NCI-H524 treated with DMSO at 0.1 percent for 48 hours (cell line): ENCODE measurements around the gene BCOR.

Source experiments
- DNase-seq: peaks from one replicate; lab custom pipeline; 2025; lab: John Stamatoyannopoulos, UW

Gene BCOR

DNA sequence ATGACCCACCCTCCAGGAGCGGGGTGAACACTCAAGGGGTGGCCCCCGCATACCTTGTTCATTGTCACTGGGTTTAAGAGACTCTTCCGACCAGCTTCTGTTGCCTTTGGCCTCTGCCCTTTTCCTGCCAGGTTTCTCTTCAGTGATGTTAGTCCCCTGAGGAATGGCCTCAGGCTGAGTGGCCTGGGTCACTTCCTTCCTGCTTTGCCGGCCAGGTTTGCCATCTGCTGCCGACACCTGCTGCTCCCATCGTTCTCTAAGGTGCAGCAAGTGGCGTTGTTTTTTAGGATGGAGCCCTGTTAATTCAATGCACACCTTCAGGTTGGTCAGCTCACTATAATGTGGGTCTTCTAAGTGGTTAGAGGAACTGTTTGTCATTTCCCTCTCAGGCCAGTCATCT lies 34.2 kb downstream of the BCOR start:
- DNase-seq: no peak

DNA sequence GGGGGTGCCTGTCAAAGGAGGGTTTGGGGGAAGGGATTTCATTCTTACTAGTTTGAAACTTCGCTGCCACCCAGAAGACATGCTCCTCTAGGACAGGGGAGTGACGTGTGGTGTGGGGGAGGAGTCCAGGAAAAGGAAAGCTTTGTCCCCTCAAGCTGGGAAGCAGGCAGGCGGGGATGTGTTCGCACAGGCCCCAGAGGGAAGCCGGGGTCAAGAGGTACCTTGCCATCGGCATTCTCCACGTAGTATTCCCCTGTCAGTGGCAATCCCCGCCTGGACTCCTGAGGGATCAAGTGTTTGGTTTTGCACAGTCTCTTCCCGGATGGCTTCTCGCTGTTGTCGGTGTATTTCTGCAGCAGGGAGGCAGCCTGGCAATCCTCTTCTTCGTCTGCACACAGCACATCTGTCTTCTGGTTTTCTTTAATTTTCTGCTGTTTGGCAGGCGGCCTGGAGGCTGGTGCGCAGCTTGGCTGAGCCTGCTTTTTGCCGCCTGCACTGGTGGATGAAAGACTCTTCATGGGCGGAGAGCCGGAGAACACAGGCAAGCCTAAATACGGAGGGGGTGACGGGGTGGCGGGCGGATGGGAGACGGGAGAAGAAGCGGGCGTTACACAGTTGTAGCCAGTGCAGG lies 35.1 kb downstream of the BCOR start:
- no peak for DNase-seq

DNA sequence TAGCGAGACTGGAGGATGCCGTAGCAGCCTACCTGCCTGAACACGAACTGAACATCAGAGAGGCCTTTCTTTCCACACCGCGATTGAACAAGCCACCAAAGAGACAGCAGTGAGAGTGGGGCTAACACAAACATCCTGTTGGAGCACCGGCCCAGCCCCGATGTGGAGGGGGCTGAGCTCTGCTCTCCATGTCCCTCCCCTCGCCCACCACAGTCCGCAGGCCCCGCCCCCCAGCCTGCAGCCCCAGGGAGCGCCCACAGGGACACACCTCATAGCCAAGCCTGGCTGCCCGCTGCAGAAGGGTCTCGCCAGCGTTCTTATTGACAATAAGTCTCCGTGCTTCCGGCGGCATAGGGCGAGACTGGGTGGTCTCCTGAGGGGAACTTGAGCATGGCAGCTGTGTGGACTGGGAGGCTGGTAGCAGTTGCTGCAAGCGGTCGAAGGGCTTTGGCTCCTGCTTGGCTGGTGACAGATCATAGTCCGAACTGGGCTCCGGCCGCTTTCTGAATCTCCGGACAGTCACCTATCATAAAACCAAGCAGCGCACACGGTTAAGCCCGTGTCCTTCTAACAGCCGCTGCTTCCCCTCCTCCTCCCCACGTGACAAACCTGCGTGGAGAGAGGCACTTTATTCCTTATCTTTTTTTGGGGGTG lies 35.8 kb downstream of the BCOR start:
- no peak for DNase-seq

DNA sequence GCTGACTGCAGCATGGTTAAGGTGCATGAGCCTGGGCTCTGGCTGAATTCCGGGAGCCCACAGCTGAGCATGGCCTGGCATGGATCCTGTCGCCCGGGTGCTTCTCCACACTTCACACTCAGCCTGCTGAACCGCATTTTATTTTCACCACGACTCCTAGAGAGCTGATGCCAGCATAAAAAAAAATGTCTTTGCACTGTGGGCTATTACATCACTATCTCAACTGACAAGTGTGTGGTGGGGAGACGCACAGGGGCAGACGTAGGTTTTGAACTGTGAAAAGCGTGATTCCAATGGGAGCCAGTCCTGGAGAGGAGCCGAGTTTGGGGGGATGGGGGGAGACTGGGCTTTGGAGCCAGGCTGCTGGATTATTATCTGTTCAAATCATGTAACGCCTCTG lies 36.8 kb downstream of the BCOR start:
- no peak for DNase-seq

DNA sequence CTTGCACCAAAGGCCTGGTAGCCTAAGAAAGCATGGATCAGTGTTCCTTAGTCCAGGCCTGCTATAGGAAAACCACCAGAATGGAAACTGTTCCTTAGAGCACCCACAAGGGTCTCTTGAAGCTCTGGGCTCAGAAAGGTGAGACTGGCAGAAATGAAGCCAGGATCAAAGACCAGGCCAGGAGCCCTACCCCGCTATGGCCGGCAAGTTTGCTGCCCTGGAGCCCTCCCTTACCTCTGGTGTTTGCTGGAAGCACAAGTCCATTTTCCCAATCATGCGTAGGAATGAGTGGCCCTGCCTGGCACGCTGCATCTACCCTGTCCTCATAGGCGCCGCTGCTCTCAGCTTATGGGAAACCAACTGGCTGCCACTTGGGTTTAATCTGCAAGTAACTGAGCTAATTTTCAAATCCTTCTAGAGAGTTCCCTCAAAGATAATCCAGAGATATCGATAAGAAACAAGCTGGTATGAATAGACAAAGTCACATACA lies 37.4 kb downstream of the BCOR start:
- no peak for DNase-seq

DNA sequence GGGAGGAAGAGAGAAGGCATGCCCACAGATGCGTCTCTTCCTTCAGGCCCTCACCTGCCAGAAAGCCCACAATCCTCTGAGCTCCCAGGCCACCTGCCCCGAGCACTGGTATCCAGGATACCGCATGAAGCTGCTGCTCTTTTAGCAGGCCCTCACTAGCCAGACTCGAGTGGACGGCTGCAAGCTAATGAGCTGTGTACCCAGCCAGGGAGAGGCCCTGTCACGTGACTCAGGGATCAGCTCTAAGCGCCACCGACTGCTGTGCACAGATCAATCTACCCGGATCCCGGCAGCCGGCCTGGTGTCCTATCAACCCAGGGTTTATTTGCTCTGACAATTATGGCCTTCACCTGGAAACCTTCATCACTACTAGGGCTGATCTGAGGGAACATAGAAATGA lies 39.0 kb downstream of the BCOR start:
- DNase-seq: no peak

DNA sequence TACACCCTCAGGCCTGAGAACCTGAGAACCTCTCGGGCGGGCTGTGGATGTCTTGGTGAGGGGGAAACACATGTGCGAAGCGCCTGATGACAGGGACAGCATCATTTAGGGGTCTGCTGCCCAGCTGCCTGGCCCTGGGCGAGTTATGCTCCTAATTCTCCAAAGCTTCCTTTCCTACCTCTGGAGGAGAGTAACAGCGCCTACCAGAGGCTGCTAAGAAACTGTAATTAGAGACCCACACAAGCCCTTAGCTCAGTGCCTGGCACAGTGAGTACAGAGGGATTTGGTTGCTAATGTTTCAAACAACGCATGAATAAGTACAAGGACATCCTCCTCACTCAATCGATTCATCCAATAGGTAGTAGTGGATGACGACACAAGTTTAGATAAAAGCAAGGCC lies 40.4 kb downstream of the BCOR start:
- no peak for DNase-seq

DNA sequence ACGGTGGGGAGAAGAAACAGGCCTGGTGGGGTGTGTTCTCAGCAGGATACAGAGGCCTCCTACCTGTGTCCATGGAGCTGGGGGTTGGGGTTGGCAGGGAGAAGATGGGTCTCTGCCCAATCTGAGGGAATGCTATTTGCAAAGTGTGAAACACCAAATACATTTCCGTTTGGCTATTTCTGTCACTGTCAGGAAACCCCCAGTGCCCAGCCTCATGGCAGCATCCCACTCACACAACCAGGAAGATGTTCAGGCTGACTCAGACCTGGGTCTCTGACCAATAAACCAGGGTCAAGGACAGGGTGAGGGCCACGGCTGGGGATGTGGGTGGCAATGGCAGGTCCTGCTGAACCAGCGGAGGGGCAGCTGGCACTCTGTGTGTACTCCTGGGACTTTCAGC lies 41.3 kb downstream of the BCOR start:
- no peak for DNase-seq

DNA sequence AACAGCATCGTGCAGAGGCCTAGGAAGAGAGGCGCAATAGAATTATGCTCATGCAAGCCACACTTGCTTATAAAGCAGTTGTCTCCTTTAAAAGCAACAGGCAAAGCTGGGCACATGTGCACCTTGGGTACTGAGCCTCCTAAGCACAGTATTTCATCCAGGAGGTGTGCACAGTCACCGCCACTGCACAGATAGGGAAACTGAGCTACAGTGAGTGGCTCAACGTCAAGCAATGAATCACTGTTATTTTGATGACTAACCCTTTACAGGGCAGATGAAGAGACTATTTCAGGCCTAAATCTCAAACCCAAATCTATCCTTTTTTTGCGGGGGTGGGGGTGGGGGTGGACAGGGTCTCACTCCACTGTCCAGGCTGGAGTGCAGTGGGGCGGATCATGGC lies 42.3 kb downstream of the BCOR start:
- DNase-seq: no peak

DNA sequence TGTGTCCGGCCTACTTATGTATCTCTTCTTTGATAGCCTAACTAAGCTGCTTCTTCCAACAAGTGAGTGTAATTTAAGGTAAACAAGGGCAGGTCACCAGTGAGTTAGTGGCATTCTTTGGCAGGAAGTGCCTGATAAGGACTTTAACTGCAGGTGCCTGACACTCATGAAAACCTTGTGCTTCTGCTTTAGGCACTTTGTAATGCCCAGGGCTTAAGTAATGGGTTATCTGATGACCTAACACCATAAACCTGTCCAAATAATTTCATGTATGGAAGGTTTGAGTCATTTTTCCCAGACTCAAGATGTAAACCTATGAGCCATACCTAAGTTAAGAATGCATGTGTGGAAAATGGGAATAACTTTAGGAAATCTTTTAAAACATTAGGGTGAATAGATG lies 43.0 kb downstream of the BCOR start:
- no peak for DNase-seq

DNA sequence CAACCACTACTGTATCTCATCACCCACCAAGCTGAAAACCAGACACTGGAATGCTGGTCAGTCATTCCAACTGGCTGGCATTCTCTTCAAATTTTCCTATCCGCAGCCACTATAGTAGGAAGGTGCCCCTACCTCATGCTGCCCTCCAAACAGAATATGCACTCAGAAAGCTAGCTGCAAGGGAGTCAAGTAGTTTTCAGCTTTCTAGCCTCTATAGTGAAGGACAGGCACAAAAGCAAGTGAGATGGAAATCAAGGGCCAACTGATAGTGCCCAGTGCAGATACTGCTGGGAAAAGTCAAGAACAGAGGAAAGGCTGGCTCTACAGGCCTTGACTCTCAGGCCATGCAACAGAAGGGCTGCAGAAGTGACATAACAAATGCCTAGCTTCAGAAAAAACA lies 47.2 kb downstream of the BCOR start:
- DNase-seq: no peak

DNA sequence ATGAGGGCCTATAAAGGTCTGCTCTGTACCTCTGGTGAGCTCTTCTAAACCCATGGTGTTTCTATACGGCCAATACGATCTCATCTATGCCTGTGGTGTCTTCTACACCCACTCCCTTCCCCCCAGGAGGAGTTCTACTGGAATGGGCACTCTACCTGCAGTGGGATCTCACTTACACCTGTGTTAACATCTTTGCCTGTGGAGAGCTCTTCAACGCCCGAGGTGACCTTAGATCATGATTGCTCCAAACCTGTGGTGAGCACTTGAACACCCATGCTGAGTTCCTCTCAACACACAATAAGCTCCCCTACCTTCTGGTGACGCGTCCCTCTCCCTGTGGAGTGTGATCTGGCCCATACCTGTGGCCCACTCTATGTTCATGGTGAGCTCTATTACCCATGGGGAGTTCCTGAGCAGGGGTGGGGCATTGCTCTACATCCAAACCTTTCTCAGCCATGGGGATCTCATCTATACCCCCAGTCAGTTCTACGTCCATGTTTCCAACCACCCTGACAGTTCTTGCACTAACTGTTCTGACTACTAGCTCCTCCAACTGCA lies 48.6 kb downstream of the BCOR start:
- DNase-seq: no peak

DNA sequence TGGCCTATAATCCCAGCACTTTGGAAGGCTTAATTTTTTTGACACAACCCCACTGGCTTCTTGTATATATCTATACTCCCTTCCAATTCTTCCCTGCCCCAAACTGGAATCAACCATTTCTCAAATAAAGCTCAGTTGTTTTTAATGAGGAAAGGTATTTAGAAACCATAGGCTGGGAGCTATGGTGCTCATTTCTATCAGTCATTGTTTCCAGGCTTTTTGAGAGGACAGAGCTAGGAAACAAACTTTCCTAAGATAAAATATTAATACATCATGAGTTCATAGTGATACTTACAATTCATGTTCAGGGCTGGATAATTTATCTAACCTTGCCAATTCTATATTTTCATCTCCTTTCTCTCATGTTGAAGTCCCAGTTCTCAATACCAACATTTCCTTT lies 50.3 kb downstream of the BCOR start:
- DNase-seq: no peak

DNA sequence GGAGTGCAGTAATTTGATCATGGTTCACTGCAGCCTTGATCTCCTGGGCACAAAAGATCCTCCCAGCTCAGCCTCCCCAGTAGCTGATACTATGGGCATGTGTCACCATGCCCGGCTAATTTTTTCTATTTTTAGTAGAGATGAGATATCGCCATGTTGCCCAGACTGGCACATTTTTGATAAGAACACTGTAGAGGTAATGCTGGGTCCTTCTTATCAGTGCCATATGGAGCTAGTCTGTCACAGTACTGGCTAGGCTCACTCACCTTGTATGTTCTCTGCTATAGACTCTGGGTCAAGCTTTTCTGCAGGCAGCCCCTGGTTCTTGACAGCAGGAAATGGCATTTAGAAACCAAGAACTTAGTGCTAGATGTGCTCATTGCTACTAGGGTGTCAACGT lies 53.9 kb downstream of the BCOR start:
- no peak for DNase-seq

DNA sequence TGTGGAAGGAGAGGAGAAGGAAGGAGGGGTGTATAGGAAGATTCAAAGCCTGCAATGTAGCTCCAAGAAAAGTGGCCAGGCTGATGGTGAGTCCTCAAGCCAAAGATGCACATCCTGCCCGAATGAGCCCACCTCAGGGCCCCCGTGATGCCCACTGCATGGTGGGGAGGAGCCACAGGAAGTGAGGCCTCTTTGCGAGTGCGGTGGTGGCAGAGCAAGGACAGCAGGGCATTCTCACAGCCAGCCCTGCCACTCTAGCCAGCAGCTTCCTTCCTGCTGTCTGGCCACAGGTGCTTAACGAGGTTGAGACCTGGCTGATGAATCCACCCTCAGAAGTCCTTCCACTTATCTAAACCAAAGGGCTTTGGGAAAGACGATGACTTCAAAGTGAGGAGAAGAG lies 55.8 kb downstream of the BCOR start:
- DNase-seq: no peak

DNA sequence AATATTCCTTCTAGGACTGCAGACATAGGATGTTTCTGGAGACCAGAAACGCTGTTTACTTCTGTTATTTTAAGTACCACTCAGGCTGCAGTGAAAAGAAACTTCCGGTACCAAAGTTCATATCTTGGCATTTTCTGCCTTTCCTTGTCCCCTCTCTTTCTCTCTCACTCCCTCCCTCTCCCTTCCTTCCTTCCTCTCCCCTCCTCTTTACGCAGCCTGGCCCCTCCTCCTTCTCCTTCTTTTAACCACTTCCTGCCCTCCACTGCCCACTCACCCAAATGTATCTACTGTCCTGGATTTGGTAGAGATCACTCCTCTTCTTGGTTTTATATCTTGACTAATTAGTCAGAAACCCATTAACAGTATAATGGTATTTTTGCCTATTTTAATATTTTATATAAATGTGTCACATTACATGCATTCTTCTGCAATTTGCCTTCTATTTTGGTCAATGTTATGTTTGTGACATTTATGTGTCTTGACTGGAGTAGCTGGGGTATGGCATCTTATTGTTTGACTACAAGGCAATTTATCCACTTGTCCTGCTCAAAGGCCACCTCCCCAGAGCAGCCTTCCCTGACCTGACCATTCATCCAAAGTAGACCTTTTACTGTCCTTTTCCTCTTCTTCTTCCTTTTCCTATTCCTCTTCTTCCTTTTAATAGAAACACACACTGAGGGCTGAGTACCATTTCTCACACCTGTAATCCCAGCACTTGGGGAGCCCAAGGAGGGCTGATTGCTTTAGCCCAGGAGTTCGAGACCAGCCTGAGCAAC lies 56.9 kb downstream of the BCOR start:
- no peak for DNase-seq

DNA sequence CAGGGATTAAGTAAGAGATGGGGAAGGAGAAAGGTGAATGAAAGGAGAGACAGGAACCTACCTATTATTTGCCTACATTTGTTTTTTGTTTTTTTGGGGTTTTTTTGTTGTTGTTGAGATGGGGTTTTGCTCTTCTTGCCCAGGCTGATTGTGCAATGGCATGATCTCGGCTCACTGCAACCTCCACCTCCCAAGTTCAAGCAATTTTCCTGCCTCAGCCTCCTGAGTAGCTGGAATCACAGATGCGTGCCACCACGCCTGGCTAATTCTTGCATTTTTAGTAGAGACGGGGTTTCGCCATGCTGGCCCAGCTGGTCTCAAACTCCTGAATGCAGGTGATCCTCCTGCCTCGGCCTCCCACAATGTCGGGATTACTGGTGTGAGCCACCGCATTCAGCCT lies 57.9 kb downstream of the BCOR start:
- no peak for DNase-seq

DNA sequence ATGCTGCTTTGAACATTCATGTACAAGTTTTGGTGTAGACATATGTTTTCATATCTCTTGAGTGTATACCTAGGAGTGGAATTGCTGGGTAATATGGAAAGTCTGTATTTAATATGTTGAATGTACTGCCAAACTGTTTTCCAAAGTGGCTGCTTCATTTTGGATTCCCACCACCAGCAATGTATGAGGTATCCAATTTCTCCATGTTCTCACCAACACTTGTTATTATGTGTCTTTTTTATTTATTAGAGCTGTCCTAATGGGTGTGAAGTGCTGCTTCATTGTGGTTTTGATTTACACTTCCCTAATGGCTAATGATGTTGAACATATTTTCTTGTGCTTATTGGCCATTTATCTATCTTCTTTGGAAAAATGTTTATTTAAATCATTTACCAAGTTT lies 60.4 kb downstream of the BCOR start:
- DNase-seq: no peak

DNA sequence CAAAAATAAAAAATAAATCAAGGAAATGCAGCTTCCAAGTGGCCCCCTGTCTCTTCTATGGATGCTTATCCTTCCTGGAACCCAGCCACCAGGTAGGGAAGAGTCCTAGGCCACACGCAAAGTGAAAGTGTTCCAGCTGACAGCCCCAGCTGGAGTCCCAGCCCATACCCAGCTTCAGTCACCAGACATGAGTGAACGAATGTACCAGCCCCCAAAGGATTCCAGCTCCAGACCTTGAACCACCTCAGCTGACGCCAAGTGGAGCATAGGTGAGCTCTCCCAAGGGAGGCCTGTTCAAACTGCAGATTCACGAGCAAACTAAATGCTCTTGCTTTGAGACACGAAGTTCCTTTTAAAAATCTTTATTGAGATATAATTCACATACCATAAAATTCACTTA lies 62.0 kb downstream of the BCOR start:
- no peak for DNase-seq

DNA sequence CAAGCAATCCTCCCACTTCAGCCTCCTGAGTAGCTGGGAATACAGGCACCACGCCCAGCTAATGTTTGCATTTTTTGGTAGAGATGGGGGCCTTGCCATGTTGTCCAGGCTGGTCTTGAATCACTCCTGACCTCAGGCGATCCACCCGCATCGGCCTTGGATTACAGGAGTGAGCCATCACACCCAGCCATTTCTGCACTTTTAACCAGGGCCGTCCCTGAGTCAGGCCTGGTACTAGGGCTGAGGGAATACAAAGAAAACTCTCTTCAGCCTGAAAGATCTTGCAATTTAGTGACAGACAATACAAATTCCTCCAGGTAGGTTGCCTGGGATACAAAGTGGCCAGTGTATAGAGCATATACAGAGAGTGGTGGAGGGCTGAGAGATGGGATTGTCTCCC lies 65.8 kb downstream of the BCOR start:
- no peak for DNase-seq

DNA sequence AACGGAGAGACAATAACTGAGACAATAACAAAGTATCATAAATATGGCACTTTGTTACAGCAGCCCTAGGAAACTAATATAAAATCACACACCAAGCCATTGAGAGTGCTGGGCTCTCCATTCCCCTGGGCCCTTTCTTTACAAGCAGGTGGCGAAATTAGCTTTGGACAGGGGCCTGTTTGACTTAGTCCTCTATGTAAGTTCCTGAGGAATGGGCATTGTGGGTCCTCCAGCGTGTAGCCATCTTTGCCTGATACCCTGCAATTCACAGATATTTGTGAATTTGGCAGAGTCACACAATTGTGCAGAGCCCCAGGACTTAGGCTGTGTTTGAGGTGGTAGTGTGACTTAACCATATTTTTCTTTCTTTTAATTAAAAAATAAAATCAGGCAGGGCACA lies 67.6 kb downstream of the BCOR start:
- no peak for DNase-seq

DNA sequence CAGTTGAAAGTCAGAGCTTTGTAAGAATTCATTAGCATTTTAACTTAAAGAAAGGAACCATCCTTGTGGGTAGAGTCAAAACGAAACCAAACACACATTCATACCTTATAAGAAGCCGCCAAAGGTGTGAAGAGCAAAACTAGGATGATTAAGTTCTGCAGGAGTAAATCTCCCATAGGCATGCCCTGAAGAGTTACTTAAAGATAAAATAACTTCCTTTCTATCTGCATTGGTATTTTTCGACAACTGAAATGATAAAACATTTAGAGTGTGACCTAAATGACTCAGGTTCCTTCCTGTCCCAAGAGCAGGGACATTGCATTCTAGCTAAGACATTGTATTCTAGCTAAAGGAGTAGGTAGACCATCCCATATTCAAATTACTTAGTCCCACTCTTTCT lies 75.3 kb downstream of the BCOR start:
- no peak for DNase-seq

DNA sequence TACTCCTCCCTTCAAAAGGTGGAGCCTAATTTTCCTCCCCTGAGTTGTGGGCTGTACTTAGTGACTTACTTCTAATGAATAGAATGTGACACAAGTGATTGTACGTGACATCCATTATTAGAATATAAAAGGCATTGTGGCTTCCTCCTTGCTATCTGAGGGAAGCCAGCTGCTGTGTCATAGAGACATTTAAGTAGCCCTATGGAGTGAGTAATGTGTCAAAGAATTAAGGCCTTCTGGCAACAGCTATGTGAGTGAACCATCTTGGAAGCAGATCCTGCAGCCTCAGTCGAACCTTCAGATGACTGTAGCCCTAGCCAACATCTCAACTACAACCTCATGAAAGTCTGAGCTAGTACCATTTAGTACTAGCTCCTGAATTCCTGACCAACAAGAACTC lies 76.1 kb downstream of the BCOR start:
- no peak for DNase-seq
